ENCODE data around the gene GTPBP10. TPM values are rescaled to one million over a fixed set of nuclear protein-coding genes. Genes with fewer than 3 reads are reported as not detected.

GTPBP10 gene
- total RNA-seq, 4 donors from 2014 or later, result 12.8 to 20.1 (median 16.4) TPM

DNA sequence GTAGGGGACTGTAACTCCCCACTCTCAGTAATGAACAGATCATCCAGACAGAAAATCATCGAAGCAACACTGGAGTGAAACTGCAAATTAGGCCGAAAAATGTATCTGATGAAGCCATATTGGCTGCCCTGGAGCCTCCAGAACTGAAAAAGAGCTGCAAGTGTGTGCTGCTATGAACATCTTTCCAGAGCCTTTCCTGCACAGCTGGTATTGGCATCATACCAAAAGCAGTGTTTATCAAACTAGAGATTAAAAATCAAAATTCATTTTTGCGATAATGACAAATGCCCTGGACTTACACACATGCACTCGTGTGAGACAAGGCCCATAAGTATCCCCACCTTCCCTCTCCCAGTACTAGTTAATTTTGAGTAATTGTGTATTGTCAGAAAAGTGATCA is 49.9 kb downstream of the GTPBP10 start:
- in situ Hi-C loops (cut with MboI; ENCODE audit: low sequenced_read_pairs in 4 of 4), result loop anchor here in 1 of 4 donors (10.0 kb wide), 1 partner anchor 52 kb away; the partner anchor contains the start of gene GTPBP10
- ATAC-seq (no peak), DNase-seq (no peak)
- intact Hi-C loops (cut with DNase I; ENCODE audit: low total_unique reads), result no loop called here
- no peaks in the 10 kb centered on the region for H3K4me1 ChIP-seq
- H3K9me3 ChIP-seq, result no peaks in the 10 kb centered on the region
- H3K36me3 ChIP-seq, result no peaks in the 10 kb centered on the region
- H3K4me3 ChIP-seq, result no peak overlapping the region
- TF ChIP-seq CTCF (IDR thresholded peaks at IDR 0.05 in 4 of 5, conservative IDR thresholded peaks at IDR 0.05 in 1 of 5) (no peak), POLR2A (IDR thresholded peaks at IDR 0.05) (no peak)
- H3K27ac ChIP-seq, result no peak overlapping the region
- no peaks in the 10 kb centered on the region for H3K27me3 ChIP-seq

- intact Hi-C loops (cut with DNase I; ENCODE audit: low total_unique reads), result loop anchor here (5.0 kb wide), 1 partner anchor 155 kb away; the partner anchor contains the start of gene CFAP69
Observed at GRCh38 chr7:90401989-90402388, 55.5 kb downstream of the GTPBP10 start.

GRCh38 chr7:90402785-90403173 is 56.3 kb downstream of the GTPBP10 start:
- in situ Hi-C loops (cut with MboI; ENCODE audit: low sequenced_read_pairs in 4 of 4), result loop anchor here in 2 of 4 donors (10.0 kb wide), 2 partner anchors 58 to 158 kb away; partner anchors contain the start of genes GTPBP10 (in 2 of the 2) and CFAP69 (in 1 of the 2)
- H3K27ac ChIP-seq, result peak overlapping the region; percentile 93 to 99 (median 97)

More at GRCh38 chr7:90401989-90402388, 55.5 kb downstream of the GTPBP10 start:
- Histone ChIP-seq H3K4me3 (no peak overlapping the region), H3K36me3 (peaks cover 0 to 7% of the 10 kb centered on the region in 2 donors), H3K27ac (no peak overlapping the region), H3K27me3 (no peaks in the 10 kb centered on the region), H3K4me1 (peaks cover 23 to 29% of the 10 kb centered on the region in 2 donors), H3K9me3 (no peaks in the 10 kb centered on the region)
- no peak for TF ChIP-seq CTCF (IDR thresholded peaks at IDR 0.05 in 4 of 5, conservative IDR thresholded peaks at IDR 0.05 in 1 of 5)
- TF ChIP-seq POLR2A (IDR thresholded peaks at IDR 0.05), result no peak
- no peak for ATAC-seq
- DNase-seq, result no peak
- in situ Hi-C loops (cut with MboI; ENCODE audit: low sequenced_read_pairs in 4 of 4), result loop anchor here in 2 of 4 donors (10.0 kb wide), 2 partner anchors 57 to 157 kb away; partner anchors contain the start of genes GTPBP10 (in 2 of the 2) and CFAP69 (in 1 of the 2)

More at GRCh38 chr7:90402785-90403173, 56.3 kb downstream of the GTPBP10 start:
- Histone ChIP-seq H3K4me1 (peaks cover 23 to 29% of the 10 kb centered on the region in 2 donors), H3K9me3 (no peaks in the 10 kb centered on the region), H3K4me3 (peak overlapping the region; percentile 68 to 87 (median 78)), H3K27me3 (no peaks in the 10 kb centered on the region), H3K36me3 (peaks cover 0 to 12% of the 10 kb centered on the region in 2 donors)
- no peak for ATAC-seq
- intact Hi-C loops (cut with DNase I; ENCODE audit: low total_unique reads), result loop anchor here (1.0 to 5.0 kb wide), 2 partner anchors 56 to 155 kb away; partner anchors contain the start of genes CFAP69 and GTPBP10
- DNase-seq, result no peak
- TF ChIP-seq CTCF (IDR thresholded peaks at IDR 0.05 in 4 of 5, conservative IDR thresholded peaks at IDR 0.05 in 1 of 5) (no peak), POLR2A (IDR thresholded peaks at IDR 0.05) (no peak)
